ENCODE data around the gene MACROD1.

MACROD1 gene

GRCh38 chr11:64013141-64013896 is 152.6 kb downstream of the MACROD1 start:
- DNase-seq (ENCODE audit: low spot score), result no peak

DNA sequence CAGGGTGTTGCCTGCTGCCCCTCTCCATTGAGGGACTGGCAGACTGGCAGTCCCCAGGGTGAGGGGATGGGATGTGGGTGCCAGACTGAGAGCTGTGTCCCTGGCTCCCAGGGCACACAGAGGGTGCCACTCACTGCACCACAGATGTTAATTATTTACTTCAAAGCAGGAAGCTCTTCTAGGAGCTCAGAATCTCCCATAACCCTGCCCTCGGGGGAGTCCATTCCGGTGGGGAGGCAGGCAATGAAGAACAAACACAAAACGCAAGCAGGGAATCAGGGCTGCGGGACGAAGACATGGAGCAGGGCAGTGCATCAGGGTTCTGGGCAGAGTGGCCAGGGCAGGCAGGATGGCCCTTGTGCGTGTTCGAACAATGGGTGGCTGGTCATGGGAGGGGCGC is 154.5 kb downstream of the MACROD1 start:
- no peak for DNase-seq (ENCODE audit: low spot score)

- no peak for DNase-seq (ENCODE audit: low spot score)
Observed at GRCh38 chr11:64010783-64011182, 155.1 kb downstream of the MACROD1 start.

DNA sequence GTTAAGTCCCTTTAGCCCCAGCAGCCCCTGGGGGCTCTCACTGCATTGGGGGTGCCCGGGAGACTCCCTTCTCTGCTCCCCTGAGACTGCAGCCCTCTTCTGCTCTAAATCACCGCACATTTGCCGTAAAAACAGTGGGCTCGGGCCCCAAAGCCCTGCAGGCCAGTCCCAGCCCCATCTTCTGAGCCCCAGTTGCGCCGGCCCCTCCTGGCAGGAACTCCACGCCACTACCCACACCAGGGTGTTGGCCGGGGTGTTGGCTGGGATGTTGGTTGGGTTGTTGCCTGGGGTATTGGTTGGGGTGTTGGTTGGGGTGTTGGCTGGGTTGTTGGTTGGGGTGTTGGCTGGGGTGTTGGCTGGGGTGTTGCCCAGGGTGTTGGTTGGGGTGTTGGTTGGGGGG is 156.2 kb downstream of the MACROD1 start:
- DNase-seq (ENCODE audit: low spot score), result no peak

GRCh38 chr11:64008914-64009633 is 156.8 kb downstream of the MACROD1 start:
- no peak for DNase-seq (ENCODE audit: low spot score)

DNA sequence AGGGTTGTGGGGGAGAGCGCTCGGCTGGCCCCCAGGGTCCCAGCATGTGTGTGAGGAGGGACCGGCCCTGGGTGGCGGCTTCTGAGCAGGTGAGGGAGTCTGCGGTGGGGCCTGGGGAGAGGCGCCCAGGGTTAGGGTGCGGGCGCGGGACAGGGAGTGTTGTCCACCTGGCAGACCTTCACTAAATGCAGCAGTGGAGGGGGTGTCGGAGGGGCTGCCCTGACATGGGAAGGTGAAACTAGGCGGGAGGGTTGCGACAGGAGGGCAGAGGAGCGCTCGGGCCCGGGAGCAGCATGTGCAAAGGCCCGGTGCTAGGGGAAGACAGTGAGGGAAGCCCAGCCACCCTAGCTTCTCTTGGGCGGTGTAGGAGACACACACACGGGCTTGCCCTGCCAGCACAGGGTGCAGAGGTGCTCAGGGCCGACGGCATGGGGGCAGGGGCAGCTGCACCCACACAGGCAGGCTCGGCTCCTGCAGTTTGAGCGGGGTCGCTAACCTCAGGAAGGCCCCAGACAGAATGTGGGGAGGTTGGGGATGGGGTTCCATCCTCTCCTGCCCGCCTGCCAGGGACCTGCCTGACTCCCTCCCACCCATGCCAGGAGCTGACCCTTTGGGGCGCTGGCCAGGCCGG is 157.5 kb downstream of the MACROD1 start:
- no peak for DNase-seq (ENCODE audit: low spot score)

DNA sequence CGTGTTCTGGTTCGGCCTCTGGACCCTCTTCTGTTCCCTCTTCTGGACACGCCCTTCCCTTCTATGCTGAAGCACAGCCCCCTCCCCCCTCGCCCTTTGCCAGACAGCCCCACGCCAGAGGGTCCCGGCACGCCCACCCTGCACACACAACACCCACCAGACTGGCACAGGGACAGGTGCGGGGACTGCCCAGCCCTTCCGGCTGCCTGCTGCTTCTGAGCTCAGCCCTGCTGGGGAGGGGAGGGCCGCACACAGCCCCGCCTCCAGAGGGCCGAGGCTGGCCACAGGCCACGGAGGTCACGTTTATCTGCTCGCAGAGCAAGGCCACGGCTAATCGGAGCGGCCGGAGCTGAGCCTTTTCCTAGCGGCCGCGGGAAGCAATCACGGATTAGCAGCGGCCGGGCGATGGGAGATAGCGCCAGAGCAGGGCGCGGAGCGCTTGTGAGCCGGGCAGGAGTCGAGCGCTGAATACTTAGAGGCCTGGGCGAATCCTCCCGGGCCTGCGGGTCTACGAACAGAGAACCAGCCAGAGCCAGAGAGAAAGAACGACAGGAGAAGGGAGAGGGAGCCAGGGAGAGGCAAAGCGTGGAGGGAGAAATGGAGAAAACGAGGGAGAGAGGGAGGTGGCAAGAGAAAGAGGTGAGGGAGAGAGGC is 158.2 kb downstream of the MACROD1 start:
- no peak for DNase-seq (ENCODE audit: low spot score)

- DNase-seq (ENCODE audit: low spot score), result no peak
Observed at GRCh38 chr11:64007160-64007628, 158.7 kb downstream of the MACROD1 start.

DNA sequence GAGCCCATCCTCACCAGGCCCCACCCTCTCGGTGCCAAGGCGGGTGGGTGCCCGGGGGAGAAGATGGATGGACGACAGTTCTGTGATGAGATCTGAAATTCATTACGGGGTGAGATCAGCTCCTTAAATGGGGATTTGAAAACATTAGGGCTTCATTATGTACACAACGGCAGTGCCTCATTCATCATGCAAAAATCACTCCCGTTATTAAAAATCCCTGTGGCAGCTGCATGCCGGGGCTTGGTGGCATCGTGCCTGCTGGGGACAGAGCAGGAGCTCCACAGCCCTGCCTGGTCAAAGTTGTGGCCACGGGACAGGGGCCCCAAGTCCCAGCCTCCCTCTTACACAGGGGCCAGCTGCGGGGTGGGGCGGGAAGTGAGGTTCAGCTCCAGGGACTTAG is 159.5 kb downstream of the MACROD1 start:
- no peak for DNase-seq (ENCODE audit: low spot score)

DNA sequence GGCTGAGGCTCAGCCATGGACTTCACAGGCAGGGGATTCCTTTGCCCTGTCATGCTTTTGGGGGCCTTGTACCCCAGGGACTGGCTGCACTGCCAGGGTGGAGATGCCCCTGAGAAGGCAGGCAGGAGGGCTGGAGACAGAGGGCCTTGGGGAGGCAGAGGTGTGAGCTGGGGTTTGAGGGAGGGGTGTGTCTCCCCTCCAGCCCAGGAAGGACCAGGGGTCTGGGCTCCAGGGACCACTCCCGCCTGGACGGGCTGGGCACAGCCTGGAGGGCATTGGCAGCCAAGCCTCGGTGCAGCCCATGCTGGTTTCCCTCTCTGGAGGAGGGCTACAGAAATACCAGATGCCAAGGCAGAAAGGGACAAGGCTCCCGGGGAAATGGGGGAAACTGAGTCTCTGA is 160.2 kb downstream of the MACROD1 start:
- DNase-seq (ENCODE audit: low spot score), result no peak

GRCh38 chr11:64004590-64004984 is 161.3 kb downstream of the MACROD1 start:
- no peak for DNase-seq (ENCODE audit: low spot score)

- no peak for DNase-seq (ENCODE audit: low spot score)
Observed at GRCh38 chr11:64003807-64004589, 161.9 kb downstream of the MACROD1 start.

GRCh38 chr11:64001484-64002420 is 164.2 kb downstream of the MACROD1 start:
- peak; percentile 61 for DNase-seq (ENCODE audit: low spot score)

DNA sequence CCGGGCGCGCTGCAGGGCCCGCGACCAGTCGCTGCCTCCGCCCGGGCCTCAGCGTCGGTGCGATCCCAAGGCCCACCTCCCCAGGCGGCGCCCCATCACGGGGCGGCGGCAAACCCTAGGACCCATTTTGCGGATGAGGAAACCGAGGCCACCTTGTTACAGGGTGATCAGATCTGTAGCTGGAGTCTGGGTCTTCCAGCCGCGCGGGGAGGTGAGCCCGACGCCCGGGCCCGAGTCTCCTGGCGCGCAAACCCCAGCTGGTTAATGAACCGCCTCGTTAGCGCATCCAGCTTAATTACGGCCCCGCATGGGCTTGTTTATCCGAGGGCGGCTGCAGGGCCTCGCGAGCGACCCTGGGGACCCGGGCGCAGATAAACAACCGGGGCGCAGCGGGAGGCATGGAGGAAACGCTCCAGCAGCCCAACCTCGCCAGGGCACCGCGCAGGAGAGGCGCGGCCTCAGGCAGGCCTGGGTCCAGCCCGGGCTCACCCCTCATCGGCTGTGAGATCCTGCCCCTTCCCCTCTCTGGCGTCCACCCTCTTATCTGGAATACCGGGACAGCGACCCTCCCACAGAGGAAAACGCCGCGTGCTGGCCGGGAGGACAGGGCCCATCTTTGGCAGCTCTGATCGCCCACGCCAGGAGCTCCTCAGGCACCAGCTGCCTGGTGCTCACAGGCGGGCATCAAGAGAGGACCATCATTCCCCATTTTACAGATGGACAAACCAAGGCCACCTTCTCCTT is 165.0 kb downstream of the MACROD1 start:
- DNase-seq (ENCODE audit: low spot score), result no peak

GRCh38 chr11:64000026-64000739 is 165.7 kb downstream of the MACROD1 start:
- DNase-seq (ENCODE audit: low spot score), result peak; percentile 75

DNA sequence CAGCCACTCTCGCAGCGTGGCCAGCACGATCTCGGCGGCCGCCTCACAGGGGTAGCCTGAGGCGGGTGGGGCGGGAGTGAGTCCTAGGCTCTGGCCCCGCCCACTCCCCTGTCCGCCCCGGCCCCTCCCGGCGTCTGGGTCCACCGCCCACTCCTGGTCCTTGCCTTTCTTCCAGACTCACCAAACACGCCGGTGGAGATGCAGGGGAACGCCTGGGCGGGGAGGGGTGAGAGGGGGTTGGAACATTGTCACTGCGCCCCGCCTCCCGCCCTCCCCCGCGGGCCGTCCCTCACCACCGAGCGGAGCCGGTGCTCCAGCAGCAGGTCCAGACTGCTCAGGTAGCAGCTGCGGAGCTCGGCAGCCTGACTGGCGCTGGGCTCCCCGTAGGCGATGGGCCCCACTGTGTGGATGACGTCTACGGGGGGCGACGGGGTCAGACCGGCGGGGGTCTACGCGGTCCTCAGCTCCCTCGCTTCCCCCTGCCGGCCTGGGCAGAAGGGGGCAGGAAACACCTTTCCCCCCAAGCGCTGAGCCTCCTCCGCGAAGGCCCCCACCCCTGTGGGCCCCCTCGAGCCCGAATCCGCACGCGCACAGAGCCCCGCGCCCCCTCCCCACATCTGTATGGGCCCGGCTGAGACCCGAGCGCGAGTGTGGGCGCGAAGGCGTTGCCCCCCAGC is 166.4 kb downstream of the MACROD1 start:
- no peak for DNase-seq (ENCODE audit: low spot score)

- DNase-seq (ENCODE audit: low spot score), result no peak
Observed at GRCh38 chr11:63998558-63999348, 167.2 kb downstream of the MACROD1 start.

All from kidney capillary endothelial cell (primary cell).